Glomerular endothelial cell (primary cell): ENCODE measurements around the gene C1RL. TPM values are rescaled to one million over a fixed set of nuclear protein-coding genes. Genes with fewer than 3 reads are reported as not detected.

Experiments used
- DNase-seq: peaks from one replicate; pipeline ENCODE4 v3.0.0-alpha.2; 2011; ENCODE audit warnings: low read depth, low spot score; ENCODE audit errors: extremely low read depth
- total RNA-seq: library from RNA; depleted of rRNA; stranded (reverse); fragments of >200 nt; gene quantifications from 2 replicates; pipeline ENCODE4 v1.2.3, GENCODE V29; 2015

The C1RL gene
- total RNA-seq, 1 donor from 2014 or later: 21.6 TPM

DNA sequence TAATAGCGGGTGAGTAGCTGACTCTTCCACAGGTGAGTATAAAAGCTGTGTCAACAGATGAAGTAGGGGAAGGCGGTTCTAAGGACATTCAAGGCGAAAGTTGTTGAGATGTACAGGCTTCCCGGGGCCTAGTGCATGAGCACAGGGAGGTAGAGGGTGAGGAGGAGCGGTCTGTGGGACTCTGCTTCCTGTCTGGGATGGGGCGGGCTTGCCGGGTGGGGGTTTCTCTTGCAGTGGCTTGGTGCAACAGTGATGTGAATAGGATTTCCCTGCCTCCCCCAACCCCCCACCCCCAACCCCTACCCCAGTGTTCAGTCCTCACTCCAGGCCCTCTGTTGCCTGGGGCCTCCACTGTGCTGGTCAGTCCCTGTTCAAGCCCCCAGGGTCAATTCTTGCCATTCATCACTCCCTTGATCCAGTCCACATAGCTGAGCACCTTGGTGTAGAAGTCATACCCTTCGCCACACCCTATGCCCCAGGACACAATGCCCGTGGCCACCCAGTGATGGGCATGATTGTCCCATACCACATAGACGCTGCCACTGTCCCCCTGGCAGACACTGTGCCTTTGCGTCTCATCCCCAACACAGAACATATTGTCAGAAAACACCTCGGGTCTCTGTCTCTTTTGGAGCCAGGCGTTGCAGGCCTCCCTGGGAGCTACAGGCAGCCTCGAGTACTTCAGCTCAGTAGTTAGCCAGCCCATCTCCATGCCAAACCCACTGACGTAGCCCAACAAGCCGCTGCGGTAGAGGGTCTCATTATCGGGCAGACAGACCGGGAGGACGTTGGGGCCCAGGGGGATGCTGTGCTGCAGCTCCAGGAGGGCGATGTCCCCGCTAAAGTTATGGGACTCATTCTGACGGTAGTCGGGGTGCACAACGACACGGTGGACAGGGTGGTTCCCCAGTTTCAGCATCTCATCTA, 12.7 kb downstream of the C1RL start:
- DNase-seq: no peak

DNA sequence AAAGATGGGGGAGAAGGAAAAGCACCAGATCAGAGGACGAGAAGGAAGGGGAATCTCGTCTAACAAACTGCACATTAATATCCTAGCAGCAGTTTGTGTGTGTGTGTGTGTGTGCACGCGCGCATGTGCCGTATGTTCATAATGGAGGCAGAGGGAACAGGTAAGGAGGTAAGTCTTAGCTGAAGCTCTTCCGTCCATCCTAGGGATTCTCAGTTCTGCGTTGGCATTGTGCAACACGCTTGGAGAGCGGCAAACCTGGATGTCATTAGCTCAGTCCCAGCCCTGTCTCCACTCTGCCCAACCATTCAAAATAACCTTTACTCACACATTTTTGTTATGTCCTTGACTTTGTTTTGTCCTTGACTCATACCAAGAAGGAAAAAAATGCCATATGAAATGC, 15.1 kb downstream of the C1RL start:
- DNase-seq: no peak

DNA sequence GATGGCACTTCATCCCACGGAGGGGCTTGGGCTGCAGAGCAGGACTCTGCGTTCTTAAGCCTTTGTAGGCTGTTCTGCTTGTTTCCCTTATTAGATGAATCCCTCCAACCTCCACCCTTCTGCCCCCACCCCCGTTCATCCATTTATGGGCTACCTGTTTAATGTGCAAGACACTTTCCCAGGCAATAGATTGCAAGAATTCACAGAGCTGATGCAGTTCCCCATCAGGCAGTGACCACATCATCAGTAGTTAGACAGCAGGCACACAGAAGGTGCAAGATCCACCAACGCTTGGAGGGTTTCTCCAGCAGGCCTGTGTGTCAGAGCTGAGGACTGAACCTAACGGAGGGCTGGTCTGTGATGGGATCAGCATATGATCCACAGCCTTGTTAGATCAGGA, 15.5 kb downstream of the C1RL start:
- no peak for DNase-seq

DNA sequence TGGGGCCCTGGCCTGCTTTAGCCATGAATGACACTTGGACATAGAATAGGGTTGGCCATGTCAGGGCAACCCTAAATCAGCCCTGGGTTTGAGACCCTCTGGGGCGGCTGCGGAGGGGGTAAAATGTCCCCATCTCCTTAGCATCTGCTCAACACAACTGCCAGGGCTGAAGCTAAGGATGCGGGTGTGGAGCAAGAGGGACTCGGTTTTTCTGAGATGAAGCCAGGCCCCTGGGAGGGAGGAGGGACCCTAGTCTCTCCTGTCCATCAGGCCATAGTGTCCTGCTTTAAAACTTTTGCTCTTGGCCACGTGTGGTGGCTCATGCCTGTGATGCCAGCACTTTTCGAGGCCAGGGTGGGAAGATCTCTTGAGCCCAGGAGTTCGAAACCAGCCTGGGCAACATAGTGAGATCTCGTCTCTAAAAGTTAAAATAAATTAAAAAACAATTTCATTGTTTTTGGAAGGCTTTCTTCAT, 16.0 kb downstream of the C1RL start:
- no peak for DNase-seq

- DNase-seq: no peak
These were observed 16.6 kb downstream of the C1RL start, which contains the start of gene C1R for GRCh38 chr12:7092229-7092985. C1R (minus strand) TSS chr12:7092445; CDS start chr12:7092388, 57 bp downstream.

GRCh38 chr12:7091660-7092228, 17.3 kb downstream of the C1RL start:
- DNase-seq: no peak

DNA sequence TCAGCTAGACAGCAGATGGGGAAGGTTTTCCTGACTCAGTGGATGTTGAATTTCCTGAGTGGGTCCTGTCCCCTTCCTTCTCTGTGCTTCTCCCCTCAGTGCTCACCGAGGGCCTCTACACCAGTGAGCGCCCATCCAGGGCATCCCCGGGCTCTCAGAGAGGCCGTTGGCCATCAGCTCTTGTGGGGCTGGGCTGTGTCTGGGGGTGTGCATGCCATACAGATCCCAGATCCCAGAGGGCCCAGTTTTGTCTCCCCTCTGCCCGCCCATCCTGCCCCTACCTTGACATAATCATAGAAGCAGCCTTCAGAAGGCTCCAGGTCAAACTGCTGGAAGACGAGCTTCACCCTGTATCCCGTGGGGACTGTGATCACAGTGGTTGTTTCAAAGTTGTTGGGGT, 17.8 kb downstream of the C1RL start:
- DNase-seq: no peak

GRCh38 chr12:7090222-7090998, 18.6 kb downstream of the C1RL start:
- no peak for DNase-seq

DNA sequence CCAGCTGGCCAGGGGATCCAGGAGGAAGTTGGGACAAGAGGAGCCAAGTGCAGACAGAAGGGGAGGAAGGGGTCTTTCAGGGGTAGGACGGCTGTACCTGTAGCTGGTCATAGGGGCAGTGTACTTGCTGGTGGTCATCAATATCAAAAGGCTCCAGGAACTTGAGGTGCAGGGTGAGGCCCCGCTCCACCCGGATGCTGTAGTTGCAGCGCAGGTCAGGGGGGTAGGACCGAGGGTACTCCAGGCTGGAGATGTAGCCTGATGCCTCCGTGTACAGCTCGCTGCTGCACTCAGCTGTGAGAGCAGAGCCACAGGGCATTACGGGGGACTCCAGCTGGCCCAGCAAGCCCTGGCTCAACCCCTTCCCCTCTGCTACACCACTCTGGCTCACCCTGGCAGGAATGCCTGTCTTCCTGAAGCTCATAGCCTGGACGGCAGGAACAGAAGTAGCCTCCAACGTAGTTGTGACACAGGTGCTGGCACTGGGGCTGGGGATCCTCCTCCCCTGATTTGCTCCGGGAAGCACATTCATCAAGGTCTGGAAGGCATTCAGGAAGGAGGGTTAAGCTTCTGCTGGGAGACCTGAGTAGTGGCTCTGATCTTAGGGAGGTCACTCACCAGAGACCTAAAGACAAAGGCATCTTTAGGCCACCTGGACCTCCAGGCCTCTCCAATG, 19.7 kb downstream of the C1RL start:
- no peak for DNase-seq

DNA sequence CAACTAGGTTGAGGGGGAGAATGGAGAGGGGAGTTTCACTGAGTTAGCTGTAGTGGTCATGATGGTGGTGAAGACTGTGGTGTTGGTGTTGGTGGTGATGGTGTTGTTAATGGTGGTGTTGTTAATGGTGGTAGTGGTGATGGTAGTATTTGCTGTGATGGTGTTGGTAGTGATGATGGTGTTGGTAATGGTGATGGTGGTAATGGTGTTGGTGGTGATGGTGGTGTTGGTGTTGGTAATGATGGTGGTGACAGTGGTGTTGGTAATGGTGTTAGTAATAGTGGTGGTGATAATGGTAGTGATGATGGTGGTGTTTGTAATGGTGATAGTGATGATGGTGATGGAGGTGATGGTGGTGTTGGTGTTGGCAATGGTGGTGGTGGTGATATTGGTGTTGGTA, 25.9 kb downstream of the C1RL start:
- no peak for DNase-seq

DNA sequence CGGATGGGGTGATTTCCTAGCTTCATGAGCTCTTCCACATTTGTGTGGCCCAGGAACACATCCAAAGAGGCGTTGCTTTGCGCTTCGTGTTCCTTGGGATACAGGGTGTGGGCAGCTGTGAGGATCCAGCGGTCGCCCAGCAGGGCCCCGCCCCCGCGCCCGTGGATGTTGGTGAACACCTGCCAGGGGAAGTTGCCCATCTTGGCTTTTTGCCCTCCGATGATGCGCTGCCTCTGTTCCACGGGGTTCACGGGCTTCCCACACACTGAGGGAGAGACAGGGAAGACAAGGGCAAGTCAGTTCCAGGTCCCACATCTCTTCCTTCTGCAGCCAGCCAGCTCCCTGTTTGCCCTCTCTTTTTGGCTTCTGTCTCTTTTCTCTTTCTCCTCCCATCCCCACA, 28.0 kb downstream of the C1RL start:
- no peak for DNase-seq

DNA sequence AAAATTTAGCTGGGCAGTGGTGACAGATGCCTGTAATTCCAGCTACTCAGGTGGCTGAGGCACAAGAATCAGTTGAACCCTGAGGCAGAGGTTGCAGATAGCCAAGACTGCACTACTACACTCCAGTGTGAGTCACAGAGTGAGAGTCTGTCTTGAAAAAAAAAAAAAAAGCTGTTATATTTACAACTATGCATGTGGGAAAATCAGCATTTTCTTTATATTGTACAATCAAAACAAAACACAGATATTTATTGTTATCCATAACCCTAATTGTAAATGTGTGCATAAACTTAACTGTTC, 29.2 kb downstream of the C1RL start:
- DNase-seq: no peak

- no peak for DNase-seq
These were observed 30.9 kb downstream of the C1RL start for GRCh38 chr12:7078163-7078562.

DNA sequence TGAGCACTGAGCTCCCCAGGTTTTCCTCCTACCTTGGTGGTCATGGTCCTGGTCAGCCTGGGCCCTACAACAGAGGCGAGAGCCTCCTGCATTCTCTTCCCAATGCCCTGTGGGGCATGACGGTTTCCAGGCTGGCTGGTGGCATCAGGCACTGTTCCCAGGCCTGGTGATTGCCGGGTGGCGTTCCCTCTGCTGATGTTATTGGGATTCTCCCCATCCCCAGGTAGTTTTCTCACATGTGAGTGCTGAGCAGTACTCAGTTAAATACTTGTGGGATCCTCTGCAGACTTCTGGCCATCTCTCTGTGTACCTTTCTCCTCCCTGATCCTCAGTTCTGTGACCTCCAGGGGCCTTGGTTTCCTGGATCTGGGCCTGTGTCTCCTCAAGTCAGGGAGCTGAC, 32.5 kb downstream of the C1RL start:
- DNase-seq: no peak

DNA sequence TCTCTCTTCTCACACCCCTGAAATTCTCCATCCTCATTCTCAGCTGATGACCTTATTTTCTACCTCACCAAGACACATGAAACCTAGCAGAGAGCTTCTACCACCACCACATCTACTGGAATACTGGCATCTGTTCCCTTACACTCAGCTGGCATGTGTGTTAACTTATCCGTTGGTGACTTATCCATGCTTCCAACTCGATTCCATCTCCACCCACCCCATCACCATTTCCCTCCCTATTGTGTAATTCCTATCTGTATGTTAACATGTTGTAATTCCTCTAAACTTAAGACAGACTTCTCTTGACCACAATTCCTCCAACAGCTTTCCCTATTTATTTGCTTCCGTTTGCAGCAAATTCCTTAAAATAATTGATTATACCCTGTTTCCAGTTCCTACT, 33.1 kb downstream of the C1RL start:
- DNase-seq: no peak

GRCh38 chr12:7075518-7075917, 33.5 kb downstream of the C1RL start:
- no peak for DNase-seq

DNA sequence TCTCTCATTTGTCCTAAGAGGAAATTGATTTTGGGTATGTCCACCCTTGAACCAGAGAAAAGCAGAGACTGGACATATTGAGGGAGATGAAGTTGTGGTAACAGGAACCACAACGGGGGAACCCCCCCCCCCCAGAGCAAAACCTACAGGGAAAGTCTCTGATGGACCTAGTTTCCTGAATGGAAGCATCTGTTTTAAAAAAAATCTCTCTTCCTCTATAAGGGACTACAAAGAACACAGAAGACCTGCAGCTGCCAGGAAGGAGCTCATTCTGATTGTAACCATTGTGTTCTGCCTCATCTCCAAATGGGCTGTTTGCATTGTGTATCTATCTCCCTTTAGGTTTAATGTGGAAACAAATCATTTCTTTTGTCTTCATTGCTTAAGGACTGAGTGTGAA, 35.1 kb downstream of the C1RL start:
- DNase-seq: no peak

GRCh38 chr12:7072554-7072953, 36.5 kb downstream of the C1RL start:
- no peak for DNase-seq

DNA sequence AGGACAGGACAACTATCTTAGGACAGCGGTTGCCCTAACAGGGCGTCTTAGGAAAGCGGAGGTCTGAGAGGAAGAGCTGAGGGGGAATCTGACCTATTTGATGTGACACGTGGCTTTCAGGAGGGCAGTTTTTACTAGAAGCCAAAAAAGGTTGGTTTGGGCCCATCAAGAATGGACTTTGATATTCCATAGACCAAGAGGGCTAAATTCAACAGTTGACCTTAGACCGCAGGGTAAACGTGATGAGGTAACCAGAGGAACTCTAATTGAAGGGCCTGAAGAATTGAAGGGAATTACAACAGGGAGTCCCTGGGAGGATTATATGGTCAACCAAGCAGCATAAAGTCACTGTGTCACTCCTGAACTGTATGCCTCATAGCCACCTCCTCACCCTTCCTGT, 37.0 kb downstream of the C1RL start:
- DNase-seq: no peak

- DNase-seq: no peak
These were observed 39.6 kb downstream of the C1RL start for GRCh38 chr12:7069386-7069785.
